Stomach (tissue), 4 donors: ENCODE data around the gene MED17.

ENCODE experiments used
- CTCF ChIP-seq, 7 experiments: fragments of 450-650 bp in 4 of 7; fragments of 200-600 bp in 3 of 7; sonication (generic) in 3 of 7; IDR thresholded peaks; one replicate each; pipeline ENCODE4 v1.5.1; 2016 to 2019; ENCODE audit warnings: antibody characterized with exemption in 7 of 7, control low read depth in 2 of 7, mild to moderate bottlenecking in 1 of 7
- EP300 ChIP-seq: sonication (generic); formaldehyde crosslinking; IDR thresholded peaks from one replicate; pipeline ENCODE4 v1.6.1; 2017; ENCODE audit warnings: antibody characterized with exemption
- POLR2A ChIP-seq, 4 donors: fragments of 450-650 bp; IDR thresholded peaks; one replicate each; pipeline ENCODE4 v1.6.1; 2016; ENCODE audit warnings: antibody characterized with exemption in 4 of 4, control low read depth in 2 of 4, mild to moderate bottlenecking in 1 of 4, moderate library complexity in 1 of 4
- POLR2AphosphoS5 ChIP-seq, 3 donors: sonication (generic); formaldehyde crosslinking; IDR thresholded peaks; one replicate each; pipeline ENCODE4 v1.6.1; 2016; ENCODE audit warnings: antibody characterized with exemption in 3 of 3

DNA sequence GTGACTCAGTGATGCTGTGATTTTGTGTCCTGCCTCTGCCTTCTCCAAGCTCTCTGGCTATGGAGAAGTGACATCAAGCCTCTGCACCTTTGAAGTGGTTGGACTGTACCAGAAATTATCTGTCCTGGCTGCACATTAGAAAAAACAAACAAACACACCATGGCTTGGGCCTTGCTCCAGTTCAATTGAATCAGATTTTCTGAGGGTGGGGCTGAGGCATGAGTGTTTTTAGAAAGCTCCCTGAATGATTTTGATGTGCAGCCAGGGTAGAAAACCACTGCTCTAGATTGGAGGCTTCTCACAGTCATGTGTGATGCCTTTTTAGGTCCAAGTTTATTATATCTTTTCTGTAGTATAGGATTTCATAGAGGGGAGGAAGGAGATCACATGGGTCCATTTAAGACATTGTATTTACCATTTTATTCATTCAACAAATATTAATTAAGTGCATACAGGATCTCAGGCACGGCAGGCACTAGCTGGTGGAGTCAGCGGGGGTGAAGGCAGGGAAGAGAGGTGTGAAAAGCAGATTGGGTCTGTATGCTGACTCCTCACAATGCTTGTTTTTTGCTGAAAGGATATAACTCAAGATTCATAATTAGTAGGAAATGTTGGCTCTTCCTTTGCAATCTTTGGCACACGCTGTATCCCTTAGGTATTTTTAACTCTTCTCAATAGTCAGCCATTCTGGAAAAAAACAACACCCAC, 73.5 kb downstream of the MED17 start:
- no peak for TF ChIP-seq POLR2A (IDR thresholded peaks at IDR 0.05)
- TF ChIP-seq CTCF (IDR thresholded peaks at IDR 0.05), result no peak
- TF ChIP-seq POLR2AphosphoS5 (IDR thresholded peaks at IDR 0.05), result no peak
- TF ChIP-seq EP300, result no peak
